Stimulated activated CD8-positive, alpha-beta memory T cell treated with anti-CD3 and anti-CD28 coated beads, Interleukin-15, amount 100 ng/mL, for 24 hours (primary cell): ENCODE results near the gene PDK4.

ENCODE experiments used
- DNase-seq: peaks from one replicate; pipeline ENCODE4 v3.0.0-alpha.2; 2020; ENCODE audit warnings: low read depth

The PDK4 gene

DNA sequence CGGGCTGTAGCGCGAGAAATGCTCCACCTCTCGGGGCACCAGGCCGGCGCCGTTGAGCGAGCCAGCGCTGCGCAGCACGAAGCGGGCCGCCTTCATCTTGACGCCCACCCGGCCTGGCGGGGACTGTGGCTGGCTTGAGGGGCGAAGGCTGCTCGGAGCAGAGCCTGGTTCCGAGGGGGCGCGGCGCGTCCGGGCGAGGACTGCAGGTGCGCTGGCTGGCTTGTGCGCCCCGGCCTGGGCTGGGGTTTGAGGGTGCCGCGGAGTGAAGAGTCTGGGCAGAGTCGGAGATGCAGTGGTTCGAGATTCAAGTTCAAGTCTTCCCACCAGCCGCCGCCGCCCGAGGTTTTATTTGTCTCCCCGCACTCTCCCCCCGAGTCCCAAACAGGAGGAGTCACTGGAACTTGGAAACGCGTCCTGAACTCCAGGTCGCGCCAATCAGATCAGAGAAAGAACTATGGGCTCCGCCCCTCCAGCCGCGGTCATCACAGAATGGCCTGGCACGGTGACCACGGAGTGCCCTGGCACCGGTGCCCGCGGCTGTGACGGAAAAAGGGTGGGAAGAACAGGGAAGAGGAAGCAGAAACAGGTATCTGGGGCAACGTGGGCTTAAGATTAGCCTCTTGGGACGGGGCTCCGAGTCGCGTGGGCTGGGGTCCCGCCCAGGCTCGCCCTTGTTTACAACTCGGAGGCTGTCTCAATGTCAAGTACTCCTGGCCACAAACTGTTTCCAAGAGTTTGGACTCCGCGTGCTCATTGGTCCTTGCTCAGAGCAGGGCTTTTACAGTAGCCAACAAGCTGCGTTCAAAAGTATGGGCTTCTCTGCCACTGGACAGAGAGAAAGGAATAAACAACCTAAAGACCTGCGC, at the start of gene PDK4:
TSS of gene PDK4 (minus strand) at position 319 of the 866 bp plus-strand sequence. CDS start at position 96, 223 bp downstream.
- no peak for DNase-seq

GRCh38 chr7:95642173-95642572, 45.9 kb upstream of the PDK4 start:
- no peak for DNase-seq

GRCh38 chr7:95636140-95636940, 40.0 kb upstream of the PDK4 start:
- DNase-seq = no peak

DNA sequence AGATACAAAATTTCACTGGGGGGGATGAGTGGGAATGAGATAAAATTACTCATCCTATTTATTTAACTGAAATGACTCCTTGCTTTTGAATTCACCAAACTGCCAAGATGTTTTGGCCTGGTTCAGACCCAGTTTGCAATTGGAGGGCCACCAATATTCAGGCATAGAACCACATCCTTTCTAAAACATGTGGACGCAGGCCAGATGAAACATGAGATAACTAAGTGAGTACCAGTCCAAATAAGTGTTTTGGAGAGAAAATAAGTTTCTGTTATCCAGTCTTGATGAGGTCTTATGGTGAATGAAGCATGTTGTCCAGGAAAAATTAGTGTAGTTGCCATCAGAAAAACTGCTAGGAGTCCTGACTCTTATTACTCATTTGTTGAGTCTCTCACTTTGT, 36.3 kb upstream of the PDK4 start:
- no peak for DNase-seq

GRCh38 chr7:95631527-95631926, 35.2 kb upstream of the PDK4 start:
- no peak for DNase-seq

DNA sequence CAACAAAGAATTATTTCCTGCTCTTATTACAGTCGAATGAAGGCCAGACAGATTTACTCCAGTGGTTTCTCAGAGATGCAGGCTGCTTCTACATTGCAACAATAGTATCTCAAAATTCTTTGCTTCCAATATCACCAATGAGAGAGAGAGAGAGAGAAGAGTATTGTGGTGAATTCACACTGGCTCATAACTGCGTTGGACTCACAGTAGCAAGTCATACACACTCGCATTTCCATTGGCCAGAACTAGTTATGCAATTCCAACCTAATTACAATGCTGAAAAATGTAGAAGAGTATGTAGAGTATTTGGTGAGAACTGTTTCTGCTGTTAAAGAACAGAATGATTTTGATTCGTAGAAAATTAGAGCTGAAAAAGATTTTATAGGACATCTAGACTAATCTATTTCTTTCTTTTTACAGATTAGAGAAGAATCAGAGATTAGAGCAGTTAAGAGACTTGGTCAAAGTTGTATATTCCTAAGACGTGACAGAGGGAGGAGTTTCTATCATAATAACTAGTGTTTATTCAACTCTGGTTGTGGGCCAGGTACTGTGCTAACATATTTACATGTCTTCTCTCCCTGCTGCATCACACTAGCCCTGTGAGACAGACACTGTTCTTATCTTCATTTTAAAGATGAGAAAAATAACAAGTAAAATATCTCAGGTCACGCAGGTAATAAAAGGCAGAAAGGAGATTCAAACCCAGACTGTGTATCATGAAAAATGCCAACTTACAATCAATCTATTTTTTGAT, 34.6 kb upstream of the PDK4 start:
- DNase-seq = no peak

- DNase-seq = no peak
Measured at GRCh38 chr7:95628831-95629439, 32.6 kb upstream of the PDK4 start.

GRCh38 chr7:95623788-95624187, 27.5 kb upstream of the PDK4 start:
- no peak for DNase-seq

DNA sequence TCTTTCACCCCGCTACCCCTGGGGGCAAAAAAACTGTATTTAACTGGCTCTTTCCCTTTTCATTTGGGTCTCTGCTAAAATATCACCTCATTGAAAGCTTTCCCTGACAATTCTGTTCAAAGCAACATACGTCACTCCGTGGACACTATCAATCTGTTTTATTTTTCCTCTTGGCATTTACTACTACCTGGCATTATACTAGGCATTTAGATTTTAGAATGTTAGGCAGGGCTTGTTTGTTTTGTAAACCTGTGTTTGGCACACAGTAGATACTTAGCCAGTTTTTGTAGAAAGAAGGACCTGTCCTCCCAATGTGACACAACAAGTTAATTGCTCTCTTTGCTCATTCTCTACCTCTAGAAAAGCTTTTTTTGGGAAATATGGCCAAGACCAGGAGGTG, 26.5 kb upstream of the PDK4 start:
- DNase-seq = no peak

- no peak for DNase-seq
Measured at GRCh38 chr7:95622001-95622549, 25.8 kb upstream of the PDK4 start.

GRCh38 chr7:95621404-95621803, 25.1 kb upstream of the PDK4 start:
- DNase-seq = no peak

DNA sequence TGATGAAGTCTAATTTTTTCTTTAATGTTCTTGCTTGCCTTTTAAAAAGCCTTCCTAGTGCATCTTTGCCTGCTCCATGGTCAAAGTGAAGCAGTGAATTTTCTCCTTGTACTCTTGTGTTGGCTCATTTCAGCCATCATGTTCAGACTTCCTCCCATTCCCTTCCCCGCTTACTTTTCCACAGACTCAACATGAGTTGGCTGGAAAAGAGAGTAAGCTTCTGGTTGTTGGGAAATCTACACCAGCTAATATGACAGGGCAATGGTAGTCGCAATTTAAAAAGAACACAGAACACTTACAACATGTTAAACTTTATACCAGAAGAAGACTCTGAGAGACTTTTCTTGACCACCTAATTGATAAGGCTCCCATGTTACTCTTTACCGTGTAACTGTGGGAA, 24.3 kb upstream of the PDK4 start:
- DNase-seq = no peak

- DNase-seq = no peak
Measured at GRCh38 chr7:95619921-95620320, 23.6 kb upstream of the PDK4 start.

- no peak for DNase-seq
Measured at GRCh38 chr7:95619517-95619916, 23.2 kb upstream of the PDK4 start.

DNA sequence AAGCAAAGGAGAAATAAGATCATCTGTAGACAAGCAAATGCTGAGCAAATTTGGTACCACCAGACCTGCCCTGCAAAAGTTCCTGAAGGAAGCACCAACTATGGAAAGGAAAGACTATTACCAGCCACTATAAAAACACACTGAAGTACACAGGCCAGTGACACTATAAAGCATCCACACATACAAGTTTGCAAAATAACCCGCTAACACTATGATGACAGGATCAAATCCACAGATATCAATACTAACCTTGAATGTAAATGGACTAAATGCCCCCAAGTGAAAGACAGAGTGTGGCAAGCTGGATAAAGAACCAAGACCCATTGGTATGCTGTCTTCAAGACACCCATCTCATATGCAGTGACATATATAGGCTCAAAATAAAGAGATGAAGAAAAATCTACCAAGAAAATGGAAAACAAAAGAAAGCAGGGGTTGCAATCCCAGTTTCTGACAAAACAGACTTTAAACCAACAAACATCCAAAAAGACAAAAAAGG, 18.2 kb upstream of the PDK4 start:
- DNase-seq = no peak

GRCh38 chr7:95611224-95611623, 14.9 kb upstream of the PDK4 start:
- no peak for DNase-seq

DNA sequence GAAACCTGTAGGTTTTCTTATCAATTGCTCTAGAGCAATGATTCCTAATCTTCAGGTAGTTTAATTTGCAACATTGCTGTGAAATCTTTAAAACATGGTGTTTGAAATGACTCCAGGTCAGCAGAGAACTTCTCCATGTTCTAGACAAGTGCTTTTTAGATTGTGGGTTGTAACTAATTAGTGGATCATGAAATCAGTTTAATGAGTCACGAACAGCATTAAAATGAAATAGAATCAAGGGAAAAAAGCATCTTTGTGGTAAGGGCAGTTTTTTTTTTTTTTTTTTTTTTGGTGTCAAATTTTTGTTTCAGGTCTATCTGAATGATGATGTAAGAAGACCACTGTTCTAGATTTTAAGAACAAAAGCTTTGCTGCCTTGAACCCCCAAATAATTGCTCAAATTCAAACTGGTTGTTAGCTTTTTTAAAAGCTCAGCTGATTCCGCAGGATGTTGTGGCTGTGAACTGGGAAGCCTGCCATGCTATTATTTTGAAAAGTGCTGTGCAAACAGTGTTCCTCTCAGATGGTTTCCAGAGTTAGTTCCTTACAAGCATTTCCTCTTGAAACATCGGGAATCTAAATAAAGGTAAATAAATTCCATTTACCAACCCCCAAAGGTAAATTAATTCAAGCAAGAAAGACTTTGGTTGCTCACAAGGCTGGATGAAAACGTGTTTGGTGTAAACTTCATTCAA, 13.1 kb upstream of the PDK4 start:
- DNase-seq = no peak

GRCh38 chr7:95608359-95609173, 12.2 kb upstream of the PDK4 start:
- no peak for DNase-seq

DNA sequence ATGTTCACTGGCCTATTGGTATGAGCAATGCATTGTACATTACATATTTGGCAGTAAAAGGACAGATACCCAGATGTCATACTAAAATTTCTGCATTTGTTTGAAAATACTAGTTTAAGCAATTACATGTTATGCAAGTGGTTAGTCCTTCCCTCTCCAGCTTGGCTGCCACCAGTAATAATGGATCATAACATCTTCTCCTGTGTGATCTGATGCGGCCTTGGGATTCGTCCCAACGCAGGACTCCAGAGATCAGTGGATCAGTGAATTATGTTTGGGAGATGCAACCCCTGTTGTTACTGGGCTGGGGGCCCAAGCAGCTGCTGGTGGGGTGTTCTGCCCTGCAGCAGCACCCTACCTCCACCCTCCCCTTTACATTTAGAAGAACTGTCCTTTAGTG, 11.2 kb upstream of the PDK4 start:
- no peak for DNase-seq

DNA sequence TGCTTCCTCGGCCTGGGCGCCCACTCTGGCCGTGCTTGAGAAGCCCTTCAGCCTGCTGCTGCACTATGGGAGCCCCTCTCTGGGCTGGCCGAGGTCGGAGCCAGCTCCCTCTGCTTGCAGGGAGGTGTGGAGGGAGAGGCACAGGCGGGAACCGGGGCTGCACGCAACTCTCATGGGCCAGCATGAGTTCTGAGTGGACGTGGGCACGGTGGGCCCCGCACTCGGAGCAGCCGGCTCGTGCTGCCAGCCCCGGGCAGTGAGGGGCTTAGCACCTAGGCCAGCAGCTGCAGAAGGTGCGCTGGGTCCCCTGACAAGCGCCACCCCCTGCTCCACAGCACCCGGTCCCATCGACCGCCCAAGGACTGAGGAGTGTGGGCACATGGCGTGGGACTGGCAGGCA, 9.0 kb upstream of the PDK4 start:
- DNase-seq = no peak
